Thyroid gland (tissue), 4 donors: Measurements from ENCODE around the gene PLXNA4.

Source experiments
- POLR2A ChIP-seq, 2 donors: fragments of 450-650 bp; IDR thresholded peaks; one replicate each; pipeline ENCODE4 v1.6.1; 2017; ENCODE audit warnings: antibody characterized with exemption in 2 of 2, mild to moderate bottlenecking in 2 of 2, moderate library complexity in 1 of 2
- TF ChIP-seq, protein P1 (sequence below), 6 experiments: fragments of 200-600 bp in 3 of 6; fragments of 450-650 bp in 3 of 6; sonication (generic) in 3 of 6; IDR thresholded peaks; one replicate each; pipeline ENCODE4 v1.5.1; 2016 to 2019; ENCODE audit warnings: antibody characterized with exemption in 6 of 6, mild to moderate bottlenecking in 2 of 6, inconsistent platforms in 1 of 6, moderate library complexity in 1 of 6

DNA sequence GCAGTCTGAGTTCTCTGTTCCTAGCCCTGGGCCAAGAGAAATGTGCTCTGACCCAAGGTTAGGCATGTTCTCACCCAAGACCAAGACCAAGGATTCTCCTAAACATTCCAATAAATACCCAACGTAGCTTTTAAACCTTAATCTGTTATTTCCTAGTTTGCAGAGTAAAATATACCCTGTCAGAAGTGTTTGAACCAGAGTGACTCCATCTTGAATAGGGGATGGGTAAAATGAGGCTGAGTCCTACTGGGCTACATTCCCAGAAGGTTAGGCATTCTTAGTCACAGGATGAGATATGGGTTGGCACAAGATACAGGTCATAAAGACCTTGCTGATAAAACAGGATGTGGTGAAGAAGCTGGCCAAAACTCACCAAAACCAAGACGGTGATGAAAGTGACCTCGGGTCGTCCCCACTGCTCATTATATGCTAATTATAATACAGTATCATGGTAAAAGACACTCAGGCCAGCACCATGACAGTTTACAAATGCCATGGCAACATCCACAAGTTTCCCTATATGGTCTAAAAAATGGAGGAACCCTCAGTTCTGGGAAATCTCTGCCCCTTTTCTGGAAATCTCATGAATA lies 27.7 kb downstream of the PLXNA4 start:
- TF ChIP-seq, protein P1, sequence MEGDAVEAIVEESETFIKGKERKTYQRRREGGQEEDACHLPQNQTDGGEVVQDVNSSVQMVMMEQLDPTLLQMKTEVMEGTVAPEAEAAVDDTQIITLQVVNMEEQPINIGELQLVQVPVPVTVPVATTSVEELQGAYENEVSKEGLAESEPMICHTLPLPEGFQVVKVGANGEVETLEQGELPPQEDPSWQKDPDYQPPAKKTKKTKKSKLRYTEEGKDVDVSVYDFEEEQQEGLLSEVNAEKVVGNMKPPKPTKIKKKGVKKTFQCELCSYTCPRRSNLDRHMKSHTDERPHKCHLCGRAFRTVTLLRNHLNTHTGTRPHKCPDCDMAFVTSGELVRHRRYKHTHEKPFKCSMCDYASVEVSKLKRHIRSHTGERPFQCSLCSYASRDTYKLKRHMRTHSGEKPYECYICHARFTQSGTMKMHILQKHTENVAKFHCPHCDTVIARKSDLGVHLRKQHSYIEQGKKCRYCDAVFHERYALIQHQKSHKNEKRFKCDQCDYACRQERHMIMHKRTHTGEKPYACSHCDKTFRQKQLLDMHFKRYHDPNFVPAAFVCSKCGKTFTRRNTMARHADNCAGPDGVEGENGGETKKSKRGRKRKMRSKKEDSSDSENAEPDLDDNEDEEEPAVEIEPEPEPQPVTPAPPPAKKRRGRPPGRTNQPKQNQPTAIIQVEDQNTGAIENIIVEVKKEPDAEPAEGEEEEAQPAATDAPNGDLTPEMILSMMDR (IDR thresholded peaks at IDR 0.05), result no peak
- TF ChIP-seq POLR2A (IDR thresholded peaks at IDR 0.05), result no peak
